SU-DHL-6 (cell line): ENCODE measurements around the gene NUPR1.
"Not testable (repeated sequence)": the region's sequence is repeated elsewhere in the genome, so short reads cannot be mapped to it uniquely, and the experiment has no call there.

Experiments
- H2AFZ ChIP-seq: fragments of 200-600 bp; sonication (generic); 2 replicates; pipeline ENCODE4 v1.6.1; 2014; ENCODE audit warnings: low read depth, mild to moderate bottlenecking, moderate library complexity, mixed read lengths, antibody characterized with exemption, low read length; ENCODE audit not compliant: severe bottlenecking
- H3F3A ChIP-seq: fragments of 200-600 bp; shearing (Covaris generic); 2 replicates; pipeline ENCODE4 v1.6.0; 2016; ENCODE audit warnings: antibody characterized with exemption, mild to moderate bottlenecking; ENCODE audit not compliant: insufficient read depth
- H3K27ac ChIP-seq: fragments of 200-600 bp; sonication (generic); 2 replicates; pipeline ENCODE4 v1.5.1; 2016; ENCODE audit warnings: low read depth, mild to moderate bottlenecking, low read length, moderate library complexity, mixed read lengths
- H3K27me3 ChIP-seq: fragments of 200-600 bp; sonication (generic), shearing (Covaris generic); 2 replicates; pipeline ENCODE4 v1.6.0; 2014; ENCODE audit warnings: mild to moderate bottlenecking, low read length
- H3K36me3 ChIP-seq: fragments of 200-600 bp; sonication (generic); 2 replicates; pipeline ENCODE4 v1.6.1; 2014; ENCODE audit warnings: mild to moderate bottlenecking, low read length, mixed read lengths
- H3K4me2 ChIP-seq: fragments of 300-600, 200-600 bp; shearing (Covaris generic), sonication (generic); 2 replicates; pipeline ENCODE4 v1.6.0; 2014; ENCODE audit warnings: low read length, low read depth, mild to moderate bottlenecking; ENCODE audit not compliant: poor library complexity, severe bottlenecking
- H3K4me3 ChIP-seq: fragments of 200-600 bp; sonication (generic); 2 replicates; pipeline ENCODE4 v1.5.1; 2014; ENCODE audit warnings: antibody characterized with exemption, low read length, mild to moderate bottlenecking, mixed read lengths; ENCODE audit not compliant: insufficient read depth, poor library complexity, severe bottlenecking
- H3K79me2 ChIP-seq: fragments of 200-600 bp; sonication (generic); 2 replicates; pipeline ENCODE4 v1.6.1; 2014; ENCODE audit warnings: mild to moderate bottlenecking, low read length, moderate library complexity; ENCODE audit not compliant: insufficient read depth
- H3K9ac ChIP-seq: fragments of 200-600 bp; sonication (generic); 2 replicates; pipeline ENCODE4 v1.7.0; 2014; ENCODE audit warnings: mild to moderate bottlenecking, low read length
- H3K9me2 ChIP-seq: fragments of 200-600 bp; sonication (generic); replicated peaks from 2 replicates; pipeline ENCODE4 v1.6.1; 2014; ENCODE audit warnings: low read length; ENCODE audit not compliant: insufficient read depth
- H3K9me3 ChIP-seq: fragments of 200-600 bp; sonication (generic); 2 replicates; pipeline ENCODE4 v1.6.1; 2014; ENCODE audit warnings: low read length, mixed read lengths; ENCODE audit not compliant: insufficient read depth
- H4K20me1 ChIP-seq: fragments of 200-600 bp; sonication (generic); 2 replicates; pipeline ENCODE4 v1.6.1; 2014; ENCODE audit warnings: low read depth, mild to moderate bottlenecking, antibody characterized with exemption, low read length, moderate library complexity, mixed read lengths
- CTCF ChIP-seq: fragments of 200-600 bp; sonication (generic); IDR thresholded peaks from one replicate; pipeline ENCODE4 v1.5.1; 2017; ENCODE audit warnings: antibody characterized with exemption, mild to moderate bottlenecking, low read length, moderate library complexity; ENCODE audit not compliant: insufficient read depth, poor library complexity, severe bottlenecking
- EZH2phosphoT487 ChIP-seq: fragments of 200-600 bp; sonication (generic), shearing (Covaris generic); conservative IDR thresholded peaks from 2 replicates; pipeline ENCODE4 v1.6.1; 2018; ENCODE audit warnings: mild to moderate bottlenecking, antibody characterized with exemption, low read length, moderate library complexity, mixed read lengths

The NUPR1 gene

DNA sequence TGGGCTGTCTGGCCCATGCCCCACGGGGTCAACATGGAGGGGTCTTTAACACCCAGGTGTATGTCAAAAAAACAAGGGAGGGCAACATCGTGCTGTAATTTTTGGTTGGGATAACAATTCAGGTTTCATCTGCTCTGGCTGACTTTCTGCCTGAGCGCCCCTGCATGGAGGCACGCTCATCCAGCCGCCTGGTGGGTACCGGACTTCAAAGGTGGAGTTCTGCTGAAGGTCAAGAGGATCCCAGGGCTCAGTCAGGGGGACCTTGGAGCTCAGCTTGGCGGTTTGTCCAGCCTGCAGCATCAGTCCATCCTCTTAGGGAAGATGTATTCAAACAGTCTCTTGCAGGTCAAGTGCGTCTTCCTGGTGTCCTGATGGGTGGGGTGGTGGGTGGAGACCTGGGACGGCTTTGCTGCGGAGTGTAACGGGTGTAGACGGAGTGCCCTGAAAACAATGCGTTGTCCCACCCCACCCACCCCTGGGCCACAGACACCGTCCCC, 9.6 kb upstream of the NUPR1 start:
- Histone ChIP-seq H3K9ac (no peak overlapping the region), H3K27me3 (no peaks in the 10 kb centered on the region), H3K79me2 (no peaks in the 10 kb centered on the region), H3K36me3 (no peaks in the 10 kb centered on the region), H3K9me2 (no peaks in the 10 kb centered on the region), H3K4me2 (no peak overlapping the region), H3K4me3 (no peak overlapping the region), H3K9me3 (no peaks in the 10 kb centered on the region), H3F3A (no peaks in the 10 kb centered on the region), H4K20me1 (no peaks in the 10 kb centered on the region), H2AFZ (no peak overlapping the region), H3K27ac (no peak overlapping the region)
- TF ChIP-seq CTCF (no peak), EZH2phosphoT487 (no peak)

DNA sequence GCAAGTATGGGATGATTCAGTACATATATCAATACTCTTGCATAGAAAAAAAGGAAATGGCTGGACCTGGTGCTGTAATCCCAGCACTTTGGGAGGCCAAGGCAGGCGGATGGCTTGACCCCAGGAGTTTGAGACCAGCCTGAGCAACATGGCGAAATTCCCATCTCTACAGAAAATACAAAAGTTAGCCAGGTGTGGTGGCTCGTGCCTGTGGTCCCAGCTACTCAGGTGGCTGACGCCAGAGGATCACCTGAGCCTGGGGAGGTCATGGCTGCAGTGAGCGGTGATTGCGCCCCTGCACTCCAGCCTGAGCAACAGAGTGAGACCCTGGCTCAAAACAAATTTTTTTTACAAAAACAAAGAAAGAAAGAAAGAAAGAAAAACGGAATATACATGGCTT, 7.9 kb upstream of the NUPR1 start:
- H3F3A ChIP-seq, result no peaks in the 10 kb centered on the region
- H3K79me2 ChIP-seq, result no peaks in the 10 kb centered on the region
- no peaks in the 10 kb centered on the region for H3K9me2 ChIP-seq
- no peak overlapping the region for H2AFZ ChIP-seq
- H3K4me3 ChIP-seq, result no peak overlapping the region
- H4K20me1 ChIP-seq, result no peaks in the 10 kb centered on the region
- H3K4me2 ChIP-seq, result no peak overlapping the region
- no peaks in the 10 kb centered on the region for H3K9me3 ChIP-seq
- H3K36me3 ChIP-seq, result no peaks in the 10 kb centered on the region
- no peak for TF ChIP-seq EZH2phosphoT487
- no peak for TF ChIP-seq CTCF
- H3K27ac ChIP-seq, result no peak overlapping the region
- H3K27me3 ChIP-seq, result no peaks in the 10 kb centered on the region
- H3K9ac ChIP-seq, result no peak overlapping the region

DNA sequence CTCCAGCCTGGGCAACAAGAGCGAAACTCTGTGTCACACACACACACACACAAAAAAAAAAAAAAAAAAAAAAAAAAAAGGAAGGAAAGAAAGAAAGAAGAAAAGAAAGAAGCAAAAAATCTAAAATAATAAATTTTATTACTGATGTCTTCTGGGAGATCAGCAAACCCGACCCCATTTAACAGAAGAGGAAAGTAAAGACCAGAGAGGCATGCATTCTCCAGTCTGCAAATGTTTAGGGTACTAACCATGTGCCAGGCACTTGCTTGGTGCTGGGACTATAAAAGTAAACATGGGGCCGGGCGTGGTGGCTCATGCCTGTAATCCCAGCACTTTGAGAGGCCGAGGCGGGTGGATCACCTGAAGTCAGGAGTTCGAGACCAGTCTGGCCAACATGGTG, 7.2 kb upstream of the NUPR1 start:
- H4K20me1 ChIP-seq, H3K4me3 ChIP-seq, H3K4me2 ChIP-seq, H3K9me3 ChIP-seq, H3K27me3 ChIP-seq, H3F3A ChIP-seq, H3K9me2 ChIP-seq, H3K27ac ChIP-seq, H2AFZ ChIP-seq, H3K36me3 ChIP-seq, H3K79me2 ChIP-seq, H3K9ac ChIP-seq: not testable (repeated sequence)

DNA sequence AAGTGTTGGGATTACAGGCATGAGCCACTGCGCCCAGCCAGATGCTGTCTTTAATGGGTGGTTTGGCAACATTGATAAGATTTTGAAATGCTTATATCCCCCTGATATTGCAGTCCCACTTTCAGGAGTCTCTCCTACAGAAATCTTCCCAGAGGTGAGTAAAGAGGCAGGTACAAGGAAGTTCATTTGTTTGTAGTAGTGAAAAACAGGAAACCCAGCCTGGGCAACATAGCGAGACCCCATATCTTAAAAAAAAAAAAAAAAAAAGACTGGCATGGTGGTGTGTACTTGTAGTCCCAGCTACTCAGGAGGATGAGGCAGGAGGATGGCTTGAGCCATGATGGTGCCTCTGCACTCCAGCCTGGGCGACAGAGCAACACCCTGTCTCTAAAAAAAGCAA, 6.2 kb upstream of the NUPR1 start:
- H2AFZ ChIP-seq, result no peak overlapping the region
- TF ChIP-seq EZH2phosphoT487, result no peak
- TF ChIP-seq CTCF, result no peak
- H3K36me3 ChIP-seq, result no peaks in the 10 kb centered on the region
- H3K9me3 ChIP-seq, result no peaks in the 10 kb centered on the region
- H3K9ac ChIP-seq, result no peak overlapping the region
- H3K4me2 ChIP-seq, result no peak overlapping the region
- no peaks in the 10 kb centered on the region for H4K20me1 ChIP-seq
- no peaks in the 10 kb centered on the region for H3K79me2 ChIP-seq
- H3K27me3 ChIP-seq, result no peaks in the 10 kb centered on the region
- H3K4me3 ChIP-seq, result no peak overlapping the region
- no peaks in the 10 kb centered on the region for H3F3A ChIP-seq
- no peaks in the 10 kb centered on the region for H3K9me2 ChIP-seq
- H3K27ac ChIP-seq, result no peak overlapping the region
